GM12878 (cell line): ENCODE data around the gene JAKMIP1.

Experiments
- ATF3 ChIP-seq: IDR thresholded peaks from 2 replicates; pipeline ENCODE4 v1.6.1; 2011; ENCODE audit warnings: low read depth, mild to moderate bottlenecking, low read length, moderate library complexity, borderline replicate concordance; ENCODE audit errors: extremely low read depth
- CTCF ChIP-seq, 3 experiments: IDR thresholded peaks in 2 of 3; conservative IDR thresholded peaks in 1 of 3; 2 replicates each; pipeline ENCODE4 v1.5.1; 2011; ENCODE audit warnings: low read depth in 3 of 3, low read length in 3 of 3, mild to moderate bottlenecking in 3 of 3, control low read depth in 2 of 3, moderate library complexity in 2 of 3, inconsistent platforms in 1 of 3, mixed read lengths in 1 of 3; ENCODE audit not compliant: control insufficient read depth in 2 of 3, insufficient read depth in 1 of 3; ENCODE audit errors: extremely low read depth in 1 of 3
- MYC ChIP-seq: IDR thresholded peaks from 2 replicates; pipeline ENCODE4 v1.6.1; 2011; ENCODE audit warnings: mild to moderate bottlenecking, low read length, moderate library complexity, inconsistent platforms; ENCODE audit not compliant: insufficient read depth, insufficient replicate concordance, insufficient read length, severe bottlenecking
- ZNF274 ChIP-seq: IDR thresholded peaks from one replicate; pipeline ENCODE4 v1.8.0; 2011; ENCODE audit not compliant: insufficient read length, insufficient read depth

GRCh38 chr4:6236816-6237390 lies 36.6 kb upstream of the JAKMIP1 start:
- TF ChIP-seq MYC (no peak), ATF3 (no peak), CTCF (IDR thresholded peaks at IDR 0.05 in 2 of 3, conservative IDR thresholded peaks at IDR 0.05 in 1 of 3; ENCODE audit: control insufficient read depth in 2 of 3, extremely low read depth in 1 of 3, insufficient read depth in 1 of 3, low read depth in 3 of 3, low read length in 3 of 3) (no peak), ZNF274 (no peak)
